GM23338 (cell line): ENCODE data around the gene SEL1L3.

Experiments used
- CREB1 ChIP-seq: fragments of 250-450 bp; sonication (Bioruptor Pico); IDR thresholded peaks from 2 replicates; pipeline ENCODE4 v1.5.0; 2020; ENCODE audit warnings: low read depth, mild to moderate bottlenecking, moderate library complexity
- EZH2 ChIP-seq: fragments of 200-600 bp; sonication (generic); IDR thresholded peaks from one replicate; pipeline ENCODE4 v1.8.0; 2017; ENCODE audit warnings: antibody characterized with exemption, mild to moderate bottlenecking, low read depth; ENCODE audit not compliant: unreplicated experiment
- EZH2phosphoT487 ChIP-seq: fragments of 200-600 bp; sonication (generic); IDR thresholded peaks from one replicate; pipeline ENCODE4 v1.8.1; 2018; ENCODE audit warnings: antibody characterized with exemption; ENCODE audit not compliant: unreplicated experiment
- JUNB ChIP-seq: IDR thresholded peaks from one replicate; pipeline ENCODE4 v1.6.1; 2016; ENCODE audit warnings: antibody characterized with exemption; ENCODE audit not compliant: unreplicated experiment
- NANOG ChIP-seq: IDR thresholded peaks from 2 replicates; pipeline ENCODE4 v1.6.1; 2016; ENCODE audit warnings: antibody characterized with exemption, borderline replicate concordance
- POLR2AphosphoS5 ChIP-seq: IDR thresholded peaks from 2 replicates; pipeline ENCODE4 v1.6.1; 2016; ENCODE audit warnings: antibody characterized with exemption, low read depth
- STAT1 ChIP-seq: IDR thresholded peaks from one replicate; pipeline ENCODE4 v1.6.1; 2016; ENCODE audit warnings: antibody characterized with exemption; ENCODE audit not compliant: unreplicated experiment
- ZNF114 ChIP-seq: fragments of 250-450 bp; sonication (Bioruptor Pico); IDR thresholded peaks from 2 replicates; pipeline ENCODE4 v1.5.0; 2020; ENCODE audit warnings: mild to moderate bottlenecking, moderate library complexity
- ZNF331 ChIP-seq: fragments of 250-450 bp; sonication (Bioruptor Pico); IDR thresholded peaks from 2 replicates; pipeline ENCODE4 v1.5.0; 2020; ENCODE audit warnings: low read depth, mild to moderate bottlenecking, moderate library complexity
- TF ChIP-seq, protein P1 (sequence below), 2 experiments: fragments of 200-600 bp in 1 of 2; sonication (generic) in 1 of 2; conservative IDR thresholded peaks; 2 replicates each; pipeline versions ENCODE4 v1.5.1 to v1.6.1; 2016 to 2017; ENCODE audit warnings: antibody characterized with exemption in 2 of 2, low read depth in 2 of 2, mild to moderate bottlenecking in 2 of 2, moderate library complexity in 1 of 2
- TF ChIP-seq, protein P2 (sequence below): IDR thresholded peaks from 2 replicates; pipeline ENCODE4 v1.6.1; 2016; ENCODE audit warnings: antibody characterized with exemption
- TF ChIP-seq, protein P3 (sequence below): IDR thresholded peaks from one replicate; pipeline ENCODE4 v1.6.1; 2018; ENCODE audit warnings: antibody characterized with exemption; ENCODE audit not compliant: unreplicated experiment

DNA sequence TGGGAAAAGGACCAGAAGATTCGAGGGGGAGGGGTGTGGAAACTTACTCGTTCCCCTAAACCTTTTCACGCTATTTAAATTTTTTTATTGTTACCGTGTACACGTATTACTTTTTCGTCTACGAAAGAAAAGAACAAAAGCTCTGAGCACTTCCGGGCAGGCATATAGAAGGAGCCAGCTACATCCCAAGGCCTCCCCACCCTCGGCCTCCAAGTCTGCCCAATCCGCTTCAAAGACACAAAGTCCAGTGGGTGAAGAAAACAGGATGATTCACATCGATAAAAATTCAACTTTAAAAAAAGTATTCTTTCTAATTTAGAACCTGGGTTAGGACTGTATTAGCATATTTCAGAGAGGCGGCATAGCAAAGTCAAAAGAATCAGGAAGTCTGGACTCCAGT is 23.1 kb downstream of the SEL1L3 start:
- TF ChIP-seq, protein P1, sequence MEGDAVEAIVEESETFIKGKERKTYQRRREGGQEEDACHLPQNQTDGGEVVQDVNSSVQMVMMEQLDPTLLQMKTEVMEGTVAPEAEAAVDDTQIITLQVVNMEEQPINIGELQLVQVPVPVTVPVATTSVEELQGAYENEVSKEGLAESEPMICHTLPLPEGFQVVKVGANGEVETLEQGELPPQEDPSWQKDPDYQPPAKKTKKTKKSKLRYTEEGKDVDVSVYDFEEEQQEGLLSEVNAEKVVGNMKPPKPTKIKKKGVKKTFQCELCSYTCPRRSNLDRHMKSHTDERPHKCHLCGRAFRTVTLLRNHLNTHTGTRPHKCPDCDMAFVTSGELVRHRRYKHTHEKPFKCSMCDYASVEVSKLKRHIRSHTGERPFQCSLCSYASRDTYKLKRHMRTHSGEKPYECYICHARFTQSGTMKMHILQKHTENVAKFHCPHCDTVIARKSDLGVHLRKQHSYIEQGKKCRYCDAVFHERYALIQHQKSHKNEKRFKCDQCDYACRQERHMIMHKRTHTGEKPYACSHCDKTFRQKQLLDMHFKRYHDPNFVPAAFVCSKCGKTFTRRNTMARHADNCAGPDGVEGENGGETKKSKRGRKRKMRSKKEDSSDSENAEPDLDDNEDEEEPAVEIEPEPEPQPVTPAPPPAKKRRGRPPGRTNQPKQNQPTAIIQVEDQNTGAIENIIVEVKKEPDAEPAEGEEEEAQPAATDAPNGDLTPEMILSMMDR (conservative IDR thresholded peaks at IDR 0.05; ENCODE audit: low read depth in 2 of 2), result no peak
- TF ChIP-seq CREB1 (CRISPR knock-in tag) (no peak), EZH2phosphoT487 (no peak), POLR2AphosphoS5 (no peak), EZH2 (no peak), STAT1 (no peak), JUNB (no peak), NANOG (no peak), ZNF331 (no peak), ZNF114 (CRISPR knock-in tag) (no peak)
- TF ChIP-seq, protein P2, sequence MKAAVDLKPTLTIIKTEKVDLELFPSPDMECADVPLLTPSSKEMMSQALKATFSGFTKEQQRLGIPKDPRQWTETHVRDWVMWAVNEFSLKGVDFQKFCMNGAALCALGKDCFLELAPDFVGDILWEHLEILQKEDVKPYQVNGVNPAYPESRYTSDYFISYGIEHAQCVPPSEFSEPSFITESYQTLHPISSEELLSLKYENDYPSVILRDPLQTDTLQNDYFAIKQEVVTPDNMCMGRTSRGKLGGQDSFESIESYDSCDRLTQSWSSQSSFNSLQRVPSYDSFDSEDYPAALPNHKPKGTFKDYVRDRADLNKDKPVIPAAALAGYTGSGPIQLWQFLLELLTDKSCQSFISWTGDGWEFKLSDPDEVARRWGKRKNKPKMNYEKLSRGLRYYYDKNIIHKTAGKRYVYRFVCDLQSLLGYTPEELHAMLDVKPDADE, result no peak
- TF ChIP-seq, protein P3, sequence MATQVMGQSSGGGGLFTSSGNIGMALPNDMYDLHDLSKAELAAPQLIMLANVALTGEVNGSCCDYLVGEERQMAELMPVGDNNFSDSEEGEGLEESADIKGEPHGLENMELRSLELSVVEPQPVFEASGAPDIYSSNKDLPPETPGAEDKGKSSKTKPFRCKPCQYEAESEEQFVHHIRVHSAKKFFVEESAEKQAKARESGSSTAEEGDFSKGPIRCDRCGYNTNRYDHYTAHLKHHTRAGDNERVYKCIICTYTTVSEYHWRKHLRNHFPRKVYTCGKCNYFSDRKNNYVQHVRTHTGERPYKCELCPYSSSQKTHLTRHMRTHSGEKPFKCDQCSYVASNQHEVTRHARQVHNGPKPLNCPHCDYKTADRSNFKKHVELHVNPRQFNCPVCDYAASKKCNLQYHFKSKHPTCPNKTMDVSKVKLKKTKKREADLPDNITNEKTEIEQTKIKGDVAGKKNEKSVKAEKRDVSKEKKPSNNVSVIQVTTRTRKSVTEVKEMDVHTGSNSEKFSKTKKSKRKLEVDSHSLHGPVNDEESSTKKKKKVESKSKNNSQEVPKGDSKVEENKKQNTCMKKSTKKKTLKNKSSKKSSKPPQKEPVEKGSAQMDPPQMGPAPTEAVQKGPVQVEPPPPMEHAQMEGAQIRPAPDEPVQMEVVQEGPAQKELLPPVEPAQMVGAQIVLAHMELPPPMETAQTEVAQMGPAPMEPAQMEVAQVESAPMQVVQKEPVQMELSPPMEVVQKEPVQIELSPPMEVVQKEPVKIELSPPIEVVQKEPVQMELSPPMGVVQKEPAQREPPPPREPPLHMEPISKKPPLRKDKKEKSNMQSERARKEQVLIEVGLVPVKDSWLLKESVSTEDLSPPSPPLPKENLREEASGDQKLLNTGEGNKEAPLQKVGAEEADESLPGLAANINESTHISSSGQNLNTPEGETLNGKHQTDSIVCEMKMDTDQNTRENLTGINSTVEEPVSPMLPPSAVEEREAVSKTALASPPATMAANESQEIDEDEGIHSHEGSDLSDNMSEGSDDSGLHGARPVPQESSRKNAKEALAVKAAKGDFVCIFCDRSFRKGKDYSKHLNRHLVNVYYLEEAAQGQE, result no peak
